Measurements from ENCODE around the gene FFAR3. TPM values are rescaled to one million over a fixed set of nuclear protein-coding genes. Genes with fewer than 3 reads are reported as not detected.

Gene FFAR3
- total and polyA plus RNA-seq, 7 donors: 0.67 to 1.9 (median 1.4) TPM; not detected in 2

DNA sequence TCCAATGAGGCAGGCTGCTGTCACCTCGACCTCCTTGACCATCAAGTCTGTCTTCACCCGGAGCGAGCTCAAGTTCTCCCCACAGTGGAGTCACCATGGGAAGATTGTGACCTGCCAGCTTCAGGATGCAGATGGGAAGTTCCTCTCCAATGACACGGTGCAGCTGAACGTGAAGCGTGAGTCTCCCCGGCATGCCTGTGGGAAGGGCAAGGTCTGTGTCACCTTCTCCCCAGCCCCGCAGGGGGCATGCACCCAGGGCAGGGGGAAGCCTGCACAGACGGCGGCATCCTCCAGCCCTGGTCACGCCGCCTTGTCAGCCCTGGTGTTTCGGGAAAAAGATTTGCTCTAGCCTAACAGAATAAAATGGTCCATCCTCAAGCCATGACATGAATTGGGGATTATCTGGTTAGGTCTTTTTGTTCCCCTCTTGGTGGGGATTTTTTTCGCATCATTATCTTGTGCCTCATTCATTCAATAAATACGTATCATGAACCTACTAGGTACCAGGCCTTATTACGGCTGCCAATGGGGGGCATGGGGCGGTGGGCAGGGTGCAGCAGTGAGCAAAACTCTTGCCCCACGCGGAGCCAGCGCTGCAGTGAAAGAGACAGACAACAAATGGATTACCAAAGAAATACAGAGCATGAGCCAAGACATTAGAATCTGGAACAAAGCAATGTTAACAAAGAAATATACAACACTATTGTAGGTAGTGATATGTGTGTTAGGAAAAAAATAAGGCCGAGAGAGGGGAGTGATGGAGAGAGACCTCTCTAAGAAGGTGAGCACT lies 21.9 kb upstream of the FFAR3 start:
- WGBS, 2 donors: 88 to 89% methylated on average over 21 of the region's 21 CpGs
- TF ChIP-seq POLR2AphosphoS5 (IDR thresholded peaks at IDR 0.05): no peak

GRCh38 chr19:35337097-35337983 lies 20.9 kb upstream of the FFAR3 start:
- no peak overlapping the region for H3K4me3 ChIP-seq
- H3K4me1 ChIP-seq: no peaks in the 10 kb centered on the region
- intact Hi-C loops (cut with DNase I): no loop called here
- H3K27me3 ChIP-seq: peaks cover 0 to 13% (median 0%) of the 10 kb centered on the region in 3 donors
- no peak overlapping the region for H3K27ac ChIP-seq
- 72 to 80% methylated on average over 25 of the region's 25 CpGs for WGBS, 2 donors
- DNase-seq: no peak
- no peaks in the 10 kb centered on the region for H3K9me3 ChIP-seq
- H3K36me3 ChIP-seq: no peaks in the 10 kb centered on the region
- no peak for TF ChIP-seq EP300 (IDR thresholded peaks at IDR 0.05)
- TF ChIP-seq POLR2A (IDR thresholded peaks at IDR 0.05): no peak
- no peak for TF ChIP-seq CTCF (IDR thresholded peaks at IDR 0.05)
- TF ChIP-seq POLR2AphosphoS5 (IDR thresholded peaks at IDR 0.05): no peak

More for the DNA sequence above, 21.9 kb upstream of the FFAR3 start:
- DNase-seq: no peak
- H3K9me3 ChIP-seq: no peaks in the 10 kb centered on the region
- no peak overlapping the region for H3K27ac ChIP-seq
- intact Hi-C loops (cut with DNase I): no loop called here
- no peaks in the 10 kb centered on the region for H3K4me1 ChIP-seq
- H3K27me3 ChIP-seq: peaks cover 0 to 23% (median 0%) of the 10 kb centered on the region in 3 donors
- no peak overlapping the region for H3K4me3 ChIP-seq
- H3K36me3 ChIP-seq: no peaks in the 10 kb centered on the region

GRCh38 chr19:35337984-35338296 lies 20.3 kb upstream of the FFAR3 start:
- peaks cover 0 to 7% (median 0%) of the 10 kb centered on the region in 3 donors for H3K27me3 ChIP-seq

DNA sequence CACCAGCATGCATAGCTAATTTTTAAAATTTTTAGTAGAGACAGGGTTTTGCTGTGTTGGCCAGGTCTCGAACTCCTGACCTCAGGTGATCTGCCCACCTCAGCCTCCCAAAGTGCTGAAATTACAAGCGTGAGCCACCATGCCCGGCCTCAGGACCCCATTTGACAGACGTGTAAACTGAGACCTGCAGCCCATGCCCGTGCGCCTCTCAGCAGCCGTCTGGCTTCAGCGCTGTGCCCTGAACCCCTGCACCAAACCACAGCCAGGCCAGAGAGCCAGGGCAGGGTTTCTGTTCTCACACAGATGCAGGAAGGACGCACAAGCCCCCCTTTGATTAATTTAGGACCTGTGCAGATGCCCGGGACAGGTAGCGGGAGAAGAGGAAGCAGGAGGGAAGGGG lies 17.8 kb upstream of the FFAR3 start:
- no peaks in the 10 kb centered on the region for H3K4me1 ChIP-seq
- no peak overlapping the region for H3K27ac ChIP-seq
- no peaks in the 10 kb centered on the region for H3K27me3 ChIP-seq
- no peak overlapping the region for H3K4me3 ChIP-seq
- H3K9me3 ChIP-seq: no peaks in the 10 kb centered on the region
- WGBS, 2 donors: 85 to 92% methylated on average over 11 of the region's 11 CpGs
- intact Hi-C loops (cut with DNase I): no loop called here
- H3K36me3 ChIP-seq: no peaks in the 10 kb centered on the region
- TF ChIP-seq POLR2AphosphoS5 (IDR thresholded peaks at IDR 0.05) (no peak), POLR2A (IDR thresholded peaks at IDR 0.05) (no peak), EP300 (IDR thresholded peaks at IDR 0.05) (no peak), CTCF (IDR thresholded peaks at IDR 0.05) (no peak)
- no peak for DNase-seq

More at GRCh38 chr19:35337984-35338296, 20.3 kb upstream of the FFAR3 start:
- Histone ChIP-seq H3K36me3 (no peaks in the 10 kb centered on the region), H3K4me3 (no peak overlapping the region), H3K27ac (no peak overlapping the region), H3K4me1 (no peaks in the 10 kb centered on the region), H3K9me3 (no peaks in the 10 kb centered on the region)
- TF ChIP-seq EP300 (IDR thresholded peaks at IDR 0.05) (no peak), POLR2AphosphoS5 (IDR thresholded peaks at IDR 0.05) (no peak), CTCF (IDR thresholded peaks at IDR 0.05) (no peak), POLR2A (IDR thresholded peaks at IDR 0.05) (no peak)
- 75 to 87% methylated on average over 13 of the region's 13 CpGs for WGBS, 2 donors
- intact Hi-C loops (cut with DNase I): no loop called here
- no peak for DNase-seq

GRCh38 chr19:35341006-35341405 lies 17.3 kb upstream of the FFAR3 start:
- 82 to 89% methylated on average over 16 of the region's 16 CpGs for whole genome bisulfite sequencing, 2 donors

More at GRCh38 chr19:35341006-35341405, 17.3 kb upstream of the FFAR3 start:
- DNase-seq: no peak
- Histone ChIP-seq H3K4me1 (no peaks in the 10 kb centered on the region), H3K9me3 (no peaks in the 10 kb centered on the region), H3K27ac (no peak overlapping the region), H3K36me3 (no peaks in the 10 kb centered on the region), H3K27me3 (no peaks in the 10 kb centered on the region), H3K4me3 (no peak overlapping the region)
- TF ChIP-seq POLR2AphosphoS5 (IDR thresholded peaks at IDR 0.05) (no peak), CTCF (IDR thresholded peaks at IDR 0.05) (no peak), EP300 (IDR thresholded peaks at IDR 0.05) (no peak)
- intact Hi-C loops (cut with DNase I): no loop called here

Data from sigmoid colon (tissue), 7 donors.